MM.1S (cell line): ENCODE results near the gene ESRRB.

Source experiments
- DNase-seq: peaks from one replicate; pipeline ENCODE4 v3.0.0-alpha.2; 2015
- H2AFZ ChIP-seq: fragments of 300-600 bp; sonication (generic); 2 replicates; pipeline ENCODE4 v1.6.0; 2016; ENCODE audit warnings: antibody characterized with exemption, low read length
- H3F3A ChIP-seq: fragments of 300-600 bp; sonication (generic); 2 replicates; pipeline ENCODE4 v1.6.1; 2016; ENCODE audit warnings: mild to moderate bottlenecking, antibody characterized with exemption, low read length, moderate library complexity, mixed read lengths; ENCODE audit not compliant: insufficient read depth
- H3K27ac ChIP-seq: fragments of 300-600 bp; sonication (generic); 2 replicates; pipeline ENCODE4 v1.5.1; 2016; ENCODE audit warnings: mild to moderate bottlenecking, low read length
- H3K27me3 ChIP-seq: fragments of 300-600 bp; sonication (generic); replicated peaks from 2 replicates; pipeline ENCODE4 v1.6.0; 2016; ENCODE audit warnings: low read length; ENCODE audit not compliant: insufficient read depth
- H3K36me3 ChIP-seq: fragments of 300-600 bp; sonication (generic); replicated peaks from 2 replicates; pipeline ENCODE4 v1.6.1; 2016; ENCODE audit warnings: mild to moderate bottlenecking, low read length, mixed read lengths; ENCODE audit not compliant: insufficient read depth
- H3K4me1 ChIP-seq: fragments of 300-600 bp; sonication (generic); 2 replicates; pipeline ENCODE4 v1.6.1; 2016; ENCODE audit warnings: low read length, mixed read lengths
- H3K4me2 ChIP-seq: fragments of 300-600 bp; sonication (generic); 2 replicates; pipeline ENCODE4 v1.6.0; 2016; ENCODE audit warnings: low read depth, low read length
- H3K4me3 ChIP-seq: fragments of 300-600 bp; sonication (generic); 2 replicates; pipeline ENCODE4 v1.5.1; 2016; ENCODE audit warnings: low read length, mixed read lengths
- H3K79me2 ChIP-seq: fragments of 300-600 bp; sonication (generic); 2 replicates; pipeline ENCODE4 v1.6.1; 2016; ENCODE audit warnings: mixed run types, low read length, mixed read lengths
- H3K9ac ChIP-seq: fragments of 300-600 bp; sonication (generic); 2 replicates; pipeline ENCODE4 v1.6.1; 2016; ENCODE audit warnings: low read length, mixed read lengths
- H3K9me2 ChIP-seq: fragments of 300-600 bp; sonication (generic); replicated peaks from 2 replicates; pipeline ENCODE4 v1.6.1; 2016; ENCODE audit warnings: mild to moderate bottlenecking, low read length, mixed read lengths; ENCODE audit not compliant: insufficient read depth
- H3K9me3 ChIP-seq: fragments of 300-600 bp; sonication (generic); replicated peaks from 2 replicates; pipeline ENCODE4 v1.6.1; 2016; ENCODE audit warnings: mild to moderate bottlenecking, low read length, mixed read lengths; ENCODE audit not compliant: insufficient read depth
- H4K20me1 ChIP-seq: fragments of 300-600 bp; sonication (generic); 2 replicates; pipeline ENCODE4 v1.6.1; 2016; ENCODE audit warnings: mild to moderate bottlenecking, low read length, moderate library complexity, mixed read lengths; ENCODE audit not compliant: insufficient read depth
- CTCF ChIP-seq: fragments of 300-600 bp; sonication (generic); IDR thresholded peaks from 2 replicates; pipeline ENCODE4 v1.5.1; 2016; ENCODE audit warnings: antibody characterized with exemption, low read length, mixed read lengths
- EZH2 ChIP-seq: fragments of 300-600 bp; sonication (generic); optimal IDR thresholded peaks from 2 replicates; pipeline ENCODE3; 2017; ENCODE audit warnings: low read depth, mild to moderate bottlenecking, antibody characterized with exemption, low read length, mixed read lengths
- EZH2phosphoT487 ChIP-seq: fragments of 300-600 bp; sonication (generic); IDR thresholded peaks from 2 replicates; pipeline ENCODE4 v1.6.1; 2018; ENCODE audit warnings: antibody characterized with exemption, low read length

Gene ESRRB

DNA sequence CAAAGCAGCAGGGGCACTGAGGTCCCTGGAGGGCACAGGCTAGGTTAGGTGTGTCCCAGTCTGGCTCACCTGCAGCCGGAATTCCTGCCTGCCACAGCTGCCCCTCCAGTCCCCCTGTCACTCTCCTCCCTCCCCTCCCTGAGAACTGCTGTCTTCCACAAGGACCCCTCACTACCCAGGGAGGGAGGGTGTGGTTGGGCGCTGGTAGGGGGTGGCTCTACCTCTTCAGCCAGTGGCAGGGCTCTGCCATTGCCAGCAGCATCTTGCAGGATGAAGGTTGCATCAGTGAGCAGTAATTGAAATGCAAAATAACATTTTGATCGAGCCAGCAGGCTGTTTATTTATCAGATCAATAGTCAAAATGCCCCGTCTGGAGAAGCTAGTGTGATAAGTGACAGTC lies 45.7 kb downstream of the ESRRB start:
- Histone ChIP-seq H3K27me3 (no peaks in the 10 kb centered on the region), H4K20me1 (no peaks in the 10 kb centered on the region), H3K4me2 (no peak overlapping the region), H3K9me3 (no peaks in the 10 kb centered on the region), H3K9me2 (no peaks in the 10 kb centered on the region), H3K9ac (no peak overlapping the region), H3K4me3 (no peak overlapping the region), H3K27ac (no peak overlapping the region), H3K36me3 (no peaks in the 10 kb centered on the region), H3F3A (no peaks in the 10 kb centered on the region), H3K4me1 (no peaks in the 10 kb centered on the region), H2AFZ (no peak overlapping the region), H3K79me2 (no peaks in the 10 kb centered on the region)
- TF ChIP-seq EZH2phosphoT487 (no peak), CTCF (no peak), EZH2 (no peak)
- DNase-seq, result no peak

GRCh38 chr14:76422662-76423061 lies 46.7 kb downstream of the ESRRB start:
- no peak overlapping the region for H3K27ac ChIP-seq
- H4K20me1 ChIP-seq, result no peaks in the 10 kb centered on the region
- H2AFZ ChIP-seq, result no peak overlapping the region
- H3K4me1 ChIP-seq, result no peaks in the 10 kb centered on the region
- H3K9me2 ChIP-seq, result no peaks in the 10 kb centered on the region
- no peak for TF ChIP-seq CTCF
- no peak for TF ChIP-seq EZH2phosphoT487
- no peak for TF ChIP-seq EZH2
- no peaks in the 10 kb centered on the region for H3K36me3 ChIP-seq
- H3F3A ChIP-seq, result no peaks in the 10 kb centered on the region
- no peak overlapping the region for H3K4me3 ChIP-seq
- DNase-seq, result no peak
- H3K9ac ChIP-seq, result no peak overlapping the region
- H3K79me2 ChIP-seq, result no peaks in the 10 kb centered on the region
- no peak overlapping the region for H3K4me2 ChIP-seq
- no peaks in the 10 kb centered on the region for H3K9me3 ChIP-seq
- H3K27me3 ChIP-seq, result no peaks in the 10 kb centered on the region

GRCh38 chr14:76423534-76423933 lies 47.6 kb downstream of the ESRRB start:
- no peak overlapping the region for H3K9ac ChIP-seq
- no peak for TF ChIP-seq CTCF
- TF ChIP-seq EZH2phosphoT487, result no peak
- TF ChIP-seq EZH2, result no peak

More at GRCh38 chr14:76423534-76423933, 47.6 kb downstream of the ESRRB start:
- no peaks in the 10 kb centered on the region for H4K20me1 ChIP-seq
- no peaks in the 10 kb centered on the region for H3K36me3 ChIP-seq
- DNase-seq, result no peak
- H3K27ac ChIP-seq, result no peak overlapping the region
- H3K9me3 ChIP-seq, result no peaks in the 10 kb centered on the region
- H3K79me2 ChIP-seq, result no peaks in the 10 kb centered on the region
- no peaks in the 10 kb centered on the region for H3K27me3 ChIP-seq
- H3K4me1 ChIP-seq, result no peaks in the 10 kb centered on the region
- no peak overlapping the region for H3K4me2 ChIP-seq
- no peaks in the 10 kb centered on the region for H3F3A ChIP-seq
- H2AFZ ChIP-seq, result no peak overlapping the region
- H3K9me2 ChIP-seq, result no peaks in the 10 kb centered on the region
- no peak overlapping the region for H3K4me3 ChIP-seq
